K562 (cell line): ENCODE results near the gene RASL12. TPM values are rescaled to one million over a fixed set of nuclear protein-coding genes. Genes with fewer than 3 reads are reported as not detected.

Experiments
- ATAC-seq: fragments of 200-7000 bp; cut with Tn5 transposase; 3 replicates; pipeline ENCODE4 v1.9.1; 2020; ENCODE audit warnings: moderate library complexity
- BruUV-seq: library from RNA; stranded (reverse); fragments of 400-500 nt; replicated peaks from 2 replicates; lab custom pipeline; 2021; lab: Mats Ljungman, UMichigan
- CTCF ChIA-PET: fragments of 300-600 bp; formaldehyde crosslinking; extraction: SDS; loops from one replicate; lab custom pipeline; 2021; ENCODE audit warnings: low intra/inter-chr PET ratio; lab: Yijun Ruan, JAX
- POLR2A ChIA-PET: fragments of 300-600, 350-650 bp; sonication (Branson Sonifier 250); formaldehyde crosslinking; extraction: SDS; loops from one replicate; lab custom pipeline; 2021; ENCODE audit warnings: antibody characterized with exemption, inconsistent platforms; lab: Yijun Ruan, JAX
- DNase-seq, 4 experiments: peaks; one replicate each; pipeline versions ENCODE4 v3.0.0 to v3.0.0-alpha.2; 2011 to 2018; ENCODE audit warnings: low spot score in 3 of 4, mixed read lengths in 3 of 4; ENCODE audit errors: extremely low read depth in 1 of 4
- FAIRE-seq: peaks from 2 replicates; lab custom pipeline; 2011; peaks lifted over from hg19 to GRCh38; lab: Jason Lieb, UNC
- H2AFZ ChIP-seq: 2 replicates; pipeline ENCODE4 v1.6.0; 2011; ENCODE audit warnings: low read depth, low read length, control low read depth, inconsistent platforms
- H3K27ac ChIP-seq: fragments of 200-600 bp; 3 replicates; pipeline ENCODE4 v1.8.0; 2011; ENCODE audit warnings: low read depth, mild to moderate bottlenecking, control low read depth, inconsistent platforms, low read length, moderate library complexity, mixed read lengths; ENCODE audit errors: extremely low read depth
- H3K27me3 ChIP-seq, 2 experiments: fragments of 300-600 bp in 1 of 2; 2 replicates in 1 of 2; 3 replicates in 1 of 2; pipeline versions ENCODE4 v1.6.0 to v1.8.0; 2011; ENCODE audit warnings: inconsistent platforms in 2 of 2, low read length in 2 of 2, mild to moderate bottlenecking in 1 of 2, mixed read lengths in 1 of 2, moderate library complexity in 1 of 2; ENCODE audit not compliant: control insufficient read depth in 2 of 2, insufficient read depth in 2 of 2
- H3K36me3 ChIP-seq: fragments of 300-600 bp; 3 replicates; pipeline ENCODE4 v1.8.0; 2011; ENCODE audit warnings: mild to moderate bottlenecking, low read length, inconsistent platforms; ENCODE audit not compliant: control insufficient read depth, insufficient read depth
- H3K4me1 ChIP-seq, 2 experiments: fragments of 200-600 bp in 1 of 2; replicated peaks in 1 of 2; 2 replicates in 1 of 2; 3 replicates in 1 of 2; pipeline versions ENCODE4 v1.5.1 to v1.8.0; 2011; ENCODE audit warnings: inconsistent platforms in 2 of 2, low read length in 2 of 2, mild to moderate bottlenecking in 1 of 2, mixed read lengths in 1 of 2, moderate library complexity in 1 of 2; ENCODE audit not compliant: control insufficient read depth in 2 of 2, insufficient read depth in 2 of 2
- H3K4me2 ChIP-seq: 2 replicates; pipeline ENCODE4 v1.6.1; 2011; ENCODE audit warnings: low read length, control low read depth, inconsistent platforms, mixed read lengths; ENCODE audit not compliant: insufficient read depth
- H3K4me3 ChIP-seq: fragments of 200-600 bp; sonication (generic), shearing (Covaris generic); 2 replicates; pipeline ENCODE4 v1.5.1; 2016; ENCODE audit warnings: control low read depth, inconsistent platforms
- H3K79me2 ChIP-seq: fragments of 200-600 bp; 3 replicates; pipeline ENCODE4 v1.8.0; 2011; ENCODE audit warnings: low read length, inconsistent platforms; ENCODE audit not compliant: control insufficient read depth, insufficient read depth
- H3K9ac ChIP-seq, 2 experiments: 2 replicates each; pipeline versions ENCODE4 v1.6.0 to v1.6.1; 2011; ENCODE audit warnings: low read depth in 2 of 2, low read length in 2 of 2, control low read depth in 1 of 2, inconsistent platforms in 1 of 2, mild to moderate bottlenecking in 1 of 2, mixed read lengths in 1 of 2; ENCODE audit not compliant: insufficient read depth in 1 of 2
- H3K9me1 ChIP-seq: one replicate; pipeline ENCODE4 v1.6.0; 2011; ENCODE audit warnings: inconsistent platforms, mild to moderate bottlenecking, low read length, moderate library complexity; ENCODE audit not compliant: control insufficient read depth, insufficient read depth
- H3K9me3 ChIP-seq: replicated peaks from 2 replicates; pipeline ENCODE4 v1.5.1; 2011; ENCODE audit warnings: low read depth, low read length, inconsistent platforms; ENCODE audit not compliant: control insufficient read depth, insufficient read depth
- H4K20me1 ChIP-seq: replicated peaks from 2 replicates; pipeline ENCODE4 v1.6.1; 2011; ENCODE audit warnings: low read length, inconsistent platforms, mixed read lengths; ENCODE audit not compliant: control insufficient read depth, insufficient read depth
- C11orf30 ChIP-seq: fragments of 450-650 bp; IDR thresholded peaks from 2 replicates; pipeline ENCODE4 v1.6.1; 2016; ENCODE audit warnings: low read depth, mild to moderate bottlenecking
- CBFA2T2 ChIP-seq: fragments of 450-650 bp; conservative IDR thresholded peaks from 2 replicates; pipeline ENCODE4 v1.6.1; 2017; ENCODE audit warnings: mild to moderate bottlenecking
- CGGBP1 ChIP-seq: fragments of 250-450 bp; sonication (Bioruptor Pico); IDR thresholded peaks from 2 replicates; pipeline ENCODE4 v1.9.0; 2021; ENCODE audit warnings: mild to moderate bottlenecking
- HNRNPK ChIP-seq: fragments of 200-400 bp; formaldehyde crosslinking; IDR thresholded peaks from one replicate; pipeline ENCODE4 v1.6.1; 2018; ENCODE audit warnings: mild to moderate bottlenecking, low read depth, low read length; ENCODE audit not compliant: poor library complexity, severe bottlenecking
- L3MBTL2 ChIP-seq: fragments of 450-650 bp; IDR thresholded peaks from 2 replicates; pipeline ENCODE4 v1.6.1; 2016; ENCODE audit warnings: mild to moderate bottlenecking, moderate library complexity
- PBX2 ChIP-seq, 2 experiments: IDR thresholded peaks in 1 of 2; conservative IDR thresholded peaks in 1 of 2; 2 replicates each; pipeline ENCODE4 v1.6.1; 2016; ENCODE audit warnings: low read depth in 2 of 2, mild to moderate bottlenecking in 1 of 2, missing compliant biosample characterization in 1 of 2, missing genetic modification characterization in 1 of 2, moderate library complexity in 1 of 2
- RBM22 ChIP-seq: fragments of 200-400 bp; formaldehyde crosslinking; IDR thresholded peaks from 2 replicates; pipeline ENCODE4 v1.6.1; 2018; ENCODE audit warnings: low read length, low read depth; ENCODE audit not compliant: poor library complexity, severe bottlenecking
- RFX5 ChIP-seq: IDR thresholded peaks from 2 replicates; pipeline ENCODE4 v1.6.1; 2011; ENCODE audit warnings: low read depth, mild to moderate bottlenecking, improper control_type of control experiment, low read length
- TFAM ChIP-seq: fragments of 250-450 bp; sonication (Bioruptor Pico); conservative IDR thresholded peaks from 2 replicates; pipeline ENCODE4 v1.5.0; 2021; ENCODE audit warnings: mild to moderate bottlenecking, moderate library complexity
- ZNF311 ChIP-seq: fragments of 250-450 bp; sonication (Bioruptor Pico); IDR thresholded peaks from 2 replicates; pipeline ENCODE4 v1.4.0; 2020; ENCODE audit warnings: mild to moderate bottlenecking, moderate library complexity
- ZNF324 ChIP-seq: fragments of 250-450 bp; sonication (Bioruptor Pico); IDR thresholded peaks from 2 replicates; pipeline ENCODE4 v1.4.0; 2020; ENCODE audit warnings: mild to moderate bottlenecking
- WGBS: fragments of 100-300 bp; shearing (Covaris generic); methylation state at CpG from one replicate; pipeline ENCODE4 v1.1.6; 2016; ENCODE audit warnings: low coverage, mixed read lengths; ENCODE audit not compliant: insufficient coverage; ENCODE audit errors: missing lambda C conversion rate; 5-methylcytosine and 5-hydroxymethylcytosine counted together
- in situ Hi-C: fragments of 300-500 bp; cut with MboI; formaldehyde crosslinking; loops from 4 replicates; pipeline ENCODE4 v1.15.0; 2018; ENCODE audit warnings: inconsistent platforms, mixed read lengths
- intact Hi-C: fragments of 100-400 bp; cut with micrococcal nuclease; formaldehyde crosslinking; loops from 2 replicates; pipeline ENCODE4 v1.14.2; 2022
- polyA plus RNA-seq, 8 experiments: library from polyadenylated mRNA; depleted of rRNA in 4 of 8; stranded (reverse) in 5 of 8; unstranded in 3 of 8; fragments of >200 nt; fragmentation: Nextera tagmentation in 2 of 8; fragmentation: Illumina TruSeq in 1 of 8; extraction: Ambion mirVana in 2 of 8; extraction: Trizol in 1 of 8; gene quantifications; 2 replicates each; pipeline versions ENCODE4 v1.2.1 to v1.2.3, GENCODE V29; 2011 to 2014; ENCODE audit warnings: inconsistent platforms in 1 of 8, missing spikeins in 1 of 8
- total RNA-seq, 7 experiments: library from RNA; depleted of rRNA in 6 of 7; stranded (reverse); fragments of >200 nt in 6 of 7; fragmentation: Illumina TruSeq in 2 of 7; extraction: Trizol in 2 of 7; gene quantifications; 2 replicates each; pipeline versions ENCODE4 v1.2.1 to v1.2.3, GENCODE V29; 2011 to 2021; ENCODE audit warnings: low replicate concordance in 1 of 7
- TF ChIP-seq, protein P1 (sequence below): fragments of 150-350 bp; IDR thresholded peaks from 2 replicates; pipeline ENCODE4 v1.6.1; 2014; ENCODE audit warnings: low read depth, mild to moderate bottlenecking, low read length, borderline replicate concordance
- TF ChIP-seq, protein P2 (sequence below): sonication (generic); formaldehyde crosslinking; IDR thresholded peaks from 2 replicates; pipeline ENCODE4 v1.8.0; 2023; ENCODE audit warnings: mild to moderate bottlenecking, missing genetic modification reagents

The RASL12 gene
- total and polyA plus RNA-seq, 9 of the 15 experiments (the other 6 are each of a cell fraction or from before 2014, with no cell fraction given), result not detected

DNA sequence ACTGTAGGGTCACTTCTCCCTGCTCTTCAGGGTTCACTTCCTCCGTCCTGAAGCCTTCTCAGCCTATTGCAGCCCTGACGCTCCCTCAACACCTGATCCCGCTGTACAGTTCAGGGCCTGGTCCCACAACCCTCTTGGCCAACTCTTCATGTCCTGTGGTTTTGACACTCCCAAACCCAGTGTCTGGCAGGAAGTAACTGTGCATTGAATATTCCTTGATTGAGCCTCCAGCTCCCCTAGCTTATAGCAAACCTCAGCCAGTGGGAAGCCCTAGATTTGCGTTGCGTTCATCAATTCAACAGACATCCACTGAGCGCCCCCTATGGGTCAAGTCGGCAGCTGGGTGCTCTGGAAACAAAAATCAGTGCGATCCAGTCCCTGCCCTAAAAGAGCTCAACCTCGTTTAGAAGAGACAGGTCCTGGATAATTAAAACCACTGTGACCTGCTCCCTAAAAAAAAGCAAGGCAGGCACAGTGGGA lies 33.7 kb upstream of the RASL12 start (continued):
- no peak for TF ChIP-seq PBX2 (CRISPR knock-in tag; IDR thresholded peaks at IDR 0.05; ENCODE audit: low read depth)
- no peak for TF ChIP-seq PBX2 (tag; conservative IDR thresholded peaks at IDR 0.05; ENCODE audit: low read depth)
- TF ChIP-seq L3MBTL2, result no peak

DNA sequence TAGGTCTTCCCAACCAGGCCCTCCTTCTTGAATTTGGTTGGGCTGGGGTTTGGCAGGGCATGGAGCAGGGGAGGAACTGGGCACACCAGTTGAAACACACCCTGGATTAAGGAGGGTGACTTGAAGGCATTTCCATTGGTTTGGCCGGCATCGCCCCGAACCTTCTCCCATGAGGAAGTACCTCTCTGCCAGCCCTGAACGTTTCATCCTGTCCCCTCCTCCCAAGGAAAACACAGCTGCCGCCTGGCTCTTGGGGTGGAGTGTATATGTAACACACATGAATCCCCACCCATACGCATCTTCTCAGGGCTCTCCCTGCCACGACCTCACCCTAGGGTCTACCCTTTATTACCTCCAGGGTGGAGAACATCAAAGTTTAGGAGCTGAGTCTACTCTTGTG lies 32.7 kb upstream of the RASL12 start:
- 59% methylated on average over 6 of the region's 7 CpGs for WGBS
- H2AFZ ChIP-seq, result no peak overlapping the region
- H3K36me3 ChIP-seq, result peaks cover 21% of the 10 kb centered on the region; the same call in 2 of the 3 replicates
- FAIRE-seq, result no peak
- H3K9ac ChIP-seq, result no peak overlapping the region
- no peak for DNase-seq
- H3K27me3 ChIP-seq, result no peaks in the 10 kb centered on the region
- no peaks in the 10 kb centered on the region for H4K20me1 ChIP-seq
- peaks cover 3% of the 10 kb centered on the region for H3K9me1 ChIP-seq
- no peak overlapping the region for H3K4me2 ChIP-seq
- H3K79me2 ChIP-seq, result no peaks in the 10 kb centered on the region
- no peak for ATAC-seq
- no peaks in the 10 kb centered on the region for H3K4me1 ChIP-seq
- CTCF ChIA-PET, result interaction anchor here (1.0 kb wide), 1 partner anchor 46 kb away, joined by 3 read pairs; no protein-coding TSS in a partner anchor
- no peaks in the 10 kb centered on the region for H3K9me3 ChIP-seq
- no TSS peak for BruUV-seq
- H3K4me3 ChIP-seq, result no peak overlapping the region
- H3K27ac ChIP-seq, result no peak overlapping the region
- POLR2A ChIA-PET, result no interaction called here
- in situ Hi-C loops (no loop called here), intact Hi-C loops (loop anchor here (5.0 kb wide), 1 partner anchor 68 kb away; no protein-coding TSS in a partner anchor)
- TF ChIP-seq ZNF324 (CRISPR knock-in tag) (no peak), C11orf30 (no peak), RFX5 (no peak), RBM22 (no peak), TFAM (CRISPR knock-in tag) (no peak), CGGBP1 (CRISPR knock-in tag) (no peak), ZNF311 (CRISPR knock-in tag) (no peak), HNRNPK (no peak), CBFA2T2 (no peak)
- TF ChIP-seq, protein P1, sequence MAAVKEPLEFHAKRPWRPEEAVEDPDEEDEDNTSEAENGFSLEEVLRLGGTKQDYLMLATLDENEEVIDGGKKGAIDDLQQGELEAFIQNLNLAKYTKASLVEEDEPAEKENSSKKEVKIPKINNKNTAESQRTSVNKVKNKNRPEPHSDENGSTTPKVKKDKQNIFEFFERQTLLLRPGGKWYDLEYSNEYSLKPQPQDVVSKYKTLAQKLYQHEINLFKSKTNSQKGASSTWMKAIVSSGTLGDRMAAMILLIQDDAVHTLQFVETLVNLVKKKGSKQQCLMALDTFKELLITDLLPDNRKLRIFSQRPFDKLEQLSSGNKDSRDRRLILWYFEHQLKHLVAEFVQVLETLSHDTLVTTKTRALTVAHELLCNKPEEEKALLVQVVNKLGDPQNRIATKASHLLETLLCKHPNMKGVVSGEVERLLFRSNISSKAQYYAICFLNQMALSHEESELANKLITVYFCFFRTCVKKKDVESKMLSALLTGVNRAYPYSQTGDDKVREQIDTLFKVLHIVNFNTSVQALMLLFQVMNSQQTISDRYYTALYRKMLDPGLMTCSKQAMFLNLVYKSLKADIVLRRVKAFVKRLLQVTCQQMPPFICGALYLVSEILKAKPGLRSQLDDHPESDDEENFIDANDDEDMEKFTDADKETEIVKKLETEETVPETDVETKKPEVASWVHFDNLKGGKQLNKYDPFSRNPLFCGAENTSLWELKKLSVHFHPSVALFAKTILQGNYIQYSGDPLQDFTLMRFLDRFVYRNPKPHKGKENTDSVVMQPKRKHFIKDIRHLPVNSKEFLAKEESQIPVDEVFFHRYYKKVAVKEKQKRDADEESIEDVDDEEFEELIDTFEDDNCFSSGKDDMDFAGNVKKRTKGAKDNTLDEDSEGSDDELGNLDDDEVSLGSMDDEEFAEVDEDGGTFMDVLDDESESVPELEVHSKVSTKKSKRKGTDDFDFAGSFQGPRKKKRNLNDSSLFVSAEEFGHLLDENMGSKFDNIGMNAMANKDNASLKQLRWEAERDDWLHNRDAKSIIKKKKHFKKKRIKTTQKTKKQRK, result no peak
- TF ChIP-seq, protein P2, sequence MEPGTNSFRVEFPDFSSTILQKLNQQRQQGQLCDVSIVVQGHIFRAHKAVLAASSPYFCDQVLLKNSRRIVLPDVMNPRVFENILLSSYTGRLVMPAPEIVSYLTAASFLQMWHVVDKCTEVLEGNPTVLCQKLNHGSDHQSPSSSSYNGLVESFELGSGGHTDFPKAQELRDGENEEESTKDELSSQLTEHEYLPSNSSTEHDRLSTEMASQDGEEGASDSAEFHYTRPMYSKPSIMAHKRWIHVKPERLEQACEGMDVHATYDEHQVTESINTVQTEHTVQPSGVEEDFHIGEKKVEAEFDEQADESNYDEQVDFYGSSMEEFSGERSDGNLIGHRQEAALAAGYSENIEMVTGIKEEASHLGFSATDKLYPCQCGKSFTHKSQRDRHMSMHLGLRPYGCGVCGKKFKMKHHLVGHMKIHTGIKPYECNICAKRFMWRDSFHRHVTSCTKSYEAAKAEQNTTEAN (CRISPR knock-in tag), result no peak
